Measurements from ENCODE around the gene IL21. TPM values are rescaled to one million over a fixed set of nuclear protein-coding genes. Genes with fewer than 3 reads are reported as not detected.

Gene IL21
- total RNA-seq, 1 experiment from 2014 or later: not detected

DNA sequence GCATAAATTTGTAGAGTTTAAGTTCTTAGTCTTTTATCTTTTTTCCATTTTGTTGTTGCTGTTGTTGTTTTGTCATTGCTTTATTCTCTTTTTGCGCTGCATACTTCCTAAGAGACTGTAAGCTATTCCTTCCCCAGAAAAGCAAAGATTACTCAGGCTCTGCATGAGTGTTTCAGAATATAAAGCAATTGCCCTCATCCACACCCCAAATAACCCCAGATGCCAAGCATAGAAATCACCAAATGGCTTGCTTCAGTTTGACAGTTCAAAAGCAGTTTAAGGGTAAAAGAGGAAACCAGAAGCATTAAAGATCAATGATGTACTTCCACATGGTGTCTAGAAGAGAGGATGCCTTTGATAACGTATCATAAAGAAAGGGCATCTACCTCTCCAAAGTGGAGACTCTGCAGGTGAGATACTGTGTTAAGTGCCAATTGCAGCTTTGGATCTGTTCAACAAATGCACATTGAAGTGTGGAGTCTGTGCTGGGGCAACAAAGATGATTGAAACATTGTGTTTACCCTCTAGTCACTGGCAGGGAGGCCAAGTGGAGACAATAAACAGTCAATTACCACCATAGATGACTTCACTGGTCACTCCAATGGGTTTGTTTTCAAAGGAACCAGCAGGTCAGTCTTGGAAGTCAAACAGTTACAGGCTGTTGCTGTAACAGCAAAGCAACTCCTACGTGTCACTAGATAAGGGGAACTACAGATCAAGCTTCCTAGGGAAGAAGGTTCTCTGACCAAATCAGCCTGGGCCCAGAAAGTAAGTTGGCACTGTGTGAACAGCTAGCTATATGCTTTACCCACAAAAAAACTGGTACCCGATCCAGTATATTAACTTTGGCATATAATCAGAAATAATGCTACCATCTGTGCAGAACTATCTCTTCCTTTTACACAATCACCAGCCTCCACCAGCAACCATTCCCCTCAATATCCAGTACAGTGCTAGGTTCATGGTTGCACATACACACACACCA, 40.6 kb upstream of the IL21 start:
- no peak overlapping the region for H2BK120ac ChIP-seq (ENCODE audit: low read depth, low read length, poor library complexity, severe bottlenecking)
- H3K18ac ChIP-seq (ENCODE audit: insufficient read length, low read depth, low read length): no peak overlapping the region
- peaks cover 0 to 3% of the 10 kb centered on the region in 2 experiments; a peak in 4 of 5 replicates for H3K9me3 Mint-ChIP-seq
- TF ChIP-seq, protein P1, sequence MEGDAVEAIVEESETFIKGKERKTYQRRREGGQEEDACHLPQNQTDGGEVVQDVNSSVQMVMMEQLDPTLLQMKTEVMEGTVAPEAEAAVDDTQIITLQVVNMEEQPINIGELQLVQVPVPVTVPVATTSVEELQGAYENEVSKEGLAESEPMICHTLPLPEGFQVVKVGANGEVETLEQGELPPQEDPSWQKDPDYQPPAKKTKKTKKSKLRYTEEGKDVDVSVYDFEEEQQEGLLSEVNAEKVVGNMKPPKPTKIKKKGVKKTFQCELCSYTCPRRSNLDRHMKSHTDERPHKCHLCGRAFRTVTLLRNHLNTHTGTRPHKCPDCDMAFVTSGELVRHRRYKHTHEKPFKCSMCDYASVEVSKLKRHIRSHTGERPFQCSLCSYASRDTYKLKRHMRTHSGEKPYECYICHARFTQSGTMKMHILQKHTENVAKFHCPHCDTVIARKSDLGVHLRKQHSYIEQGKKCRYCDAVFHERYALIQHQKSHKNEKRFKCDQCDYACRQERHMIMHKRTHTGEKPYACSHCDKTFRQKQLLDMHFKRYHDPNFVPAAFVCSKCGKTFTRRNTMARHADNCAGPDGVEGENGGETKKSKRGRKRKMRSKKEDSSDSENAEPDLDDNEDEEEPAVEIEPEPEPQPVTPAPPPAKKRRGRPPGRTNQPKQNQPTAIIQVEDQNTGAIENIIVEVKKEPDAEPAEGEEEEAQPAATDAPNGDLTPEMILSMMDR (conservative IDR thresholded peaks at IDR 0.05): no peak
- H3K79me2 ChIP-seq (ENCODE audit: insufficient read depth, low read length): no peaks in the 10 kb centered on the region
- H3T11ph ChIP-seq (ENCODE audit: low read length): no peak overlapping the region
- H4K91ac ChIP-seq (ENCODE audit: insufficient read length, low read depth, low read length): no peak overlapping the region
- H2BK15ac ChIP-seq (ENCODE audit: low read depth, low read length): no peak overlapping the region
- no peak overlapping the region for H3K4me3 Mint-ChIP-seq
- no peak overlapping the region for H4K5ac ChIP-seq (ENCODE audit: insufficient read length, low read depth, low read length)
- H3K23me2 ChIP-seq (ENCODE audit: insufficient read length, low read depth, low read length, poor library complexity, severe bottlenecking): no peaks in the 10 kb centered on the region
- DNase-seq: no peak
- H3K4ac ChIP-seq (ENCODE audit: low read depth, low read length): no peak overlapping the region
- no peaks in the 10 kb centered on the region for H3K79me1 ChIP-seq (ENCODE audit: insufficient read depth, low read depth, low read length, poor library complexity, severe bottlenecking)
- H3K23ac ChIP-seq (ENCODE audit: insufficient read length, low read depth, low read length): no peak overlapping the region
- H3K27ac ChIP-seq (ENCODE audit: insufficient read length, low read depth, low read length): no peak overlapping the region
- no peak overlapping the region for H2BK5ac ChIP-seq (ENCODE audit: insufficient read length, low read length)
- no peaks in the 10 kb centered on the region for H3K4me1 ChIP-seq (ENCODE audit: insufficient read depth, low read length)
- no peak overlapping the region; a peak in 1 of 7 replicates for H3K27ac Mint-ChIP-seq
- no peak overlapping the region for H3K9ac ChIP-seq (ENCODE audit: extremely low read depth, insufficient read length, low read length)
- H3K27me3 ChIP-seq (ENCODE audit: insufficient read depth, low read length): no peaks in the 10 kb centered on the region
- H4K8ac ChIP-seq (replicated peaks; ENCODE audit: insufficient read length, low read depth, low read length): no peak overlapping the region
- no peaks in the 10 kb centered on the region for H3K9me3 ChIP-seq (ENCODE audit: control insufficient read depth, low read depth, low read length)
- H3K4me2 ChIP-seq (ENCODE audit: insufficient read depth, insufficient read length, low read length): no peak overlapping the region
- no CpG with 5 or more reads among the region's 4 CpGs for WGBS (ENCODE audit: extremely low coverage, insufficient read length, low lambda C conversion rate)
- H2AFZ ChIP-seq (ENCODE audit: low read length): no peak overlapping the region
- no peak overlapping the region for H3K14ac ChIP-seq (ENCODE audit: insufficient read depth, low read length)
- H3K56ac ChIP-seq (ENCODE audit: insufficient read length, low read depth, low read length): no peak overlapping the region
- peaks cover 3% of the 10 kb centered on the region; the same call in 1 of the 2 replicates for H3K27me3 Mint-ChIP-seq (ENCODE audit: low read depth)
- H2BK20ac ChIP-seq (ENCODE audit: low read depth, low read length, poor library complexity, severe bottlenecking): no peak overlapping the region
- no peaks in the 10 kb centered on the region for H4K20me1 ChIP-seq (ENCODE audit: control insufficient read depth, insufficient read depth, insufficient read length)
- no peak overlapping the region for H2BK12ac ChIP-seq (ENCODE audit: insufficient read length, low read depth, low read length)
- peaks cover 0 to 2% (median 0%) of the 10 kb centered on the region in 3 experiments; a peak in 1 of 7 replicates for H3K36me3 Mint-ChIP-seq (ENCODE audit: insufficient read depth in 1 of 3, low read depth in 3 of 3)
- no peak overlapping the region for H2AK5ac ChIP-seq (ENCODE audit: insufficient read length, low read length)
- peaks cover 0 to 3% of the 10 kb centered on the region in 2 experiments; a peak in 1 of 4 replicates for H3K4me1 Mint-ChIP-seq

Data from H9 (cell line).